Activated CD8-positive, alpha-beta memory T cell treated with anti-CD3 and anti-CD28 coated beads, Interleukin-2, amount 50 U/mL, for 24 hours (primary cell): Measurements from ENCODE around the gene FBXO44.
A peak's percentile ranks its signal among the peaks of the same experiment; 100 is the strongest.

ENCODE experiments used
- DNase-seq: peaks from one replicate; pipeline ENCODE4 v3.0.0-alpha.2; 2020; ENCODE audit errors: extremely low read depth

Gene FBXO44

GRCh38 chr1:11690397-11691301, 36.0 kb downstream of the FBXO44 start:
- no peak for DNase-seq

- no peak for DNase-seq
Measured at GRCh38 chr1:11691302-11691914, 36.7 kb downstream of the FBXO44 start, which contains the start of gene DRAXIN. DRAXIN (plus strand) TSS chr1:11691710; CDS start chr1:11706259, 14,549 bp downstream.

- DNase-seq = no peak
Measured at GRCh38 chr1:11691928-11692711, 37.4 kb downstream of the FBXO44 start.

DNA sequence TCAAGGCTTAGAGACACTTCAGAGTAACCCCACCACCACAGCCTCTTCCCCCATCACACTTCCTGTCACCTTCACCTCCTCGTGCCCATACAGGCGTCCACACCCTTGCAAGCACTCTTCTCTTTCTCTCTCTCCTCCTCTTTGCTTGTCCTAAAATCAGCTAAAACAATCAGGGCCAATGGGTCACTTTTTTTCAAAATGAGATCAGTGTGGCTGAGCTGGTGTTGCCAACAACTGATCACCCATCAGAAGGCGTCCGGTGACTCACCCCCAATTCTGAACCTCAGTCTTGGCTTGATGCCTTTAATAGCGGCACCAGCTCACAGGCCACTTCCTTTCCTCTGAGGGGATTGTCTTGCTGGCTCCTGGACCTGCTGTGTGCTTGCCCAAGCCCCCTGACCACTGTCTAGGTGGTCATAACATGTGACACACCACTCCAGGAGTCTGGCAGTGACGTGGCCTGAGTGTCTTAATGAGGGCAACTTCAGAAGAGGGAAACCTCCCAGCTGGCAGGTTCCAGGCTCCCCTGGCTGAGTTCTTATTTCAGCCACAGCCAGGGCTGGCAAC, 38.4 kb downstream of the FBXO44 start:
- DNase-seq = peak; percentile 34

GRCh38 chr1:11693917-11694316, 39.2 kb downstream of the FBXO44 start:
- DNase-seq = no peak

GRCh38 chr1:11695861-11696260, 41.2 kb downstream of the FBXO44 start:
- no peak for DNase-seq

- DNase-seq = no peak
Measured at GRCh38 chr1:11697188-11697892, 42.7 kb downstream of the FBXO44 start.

DNA sequence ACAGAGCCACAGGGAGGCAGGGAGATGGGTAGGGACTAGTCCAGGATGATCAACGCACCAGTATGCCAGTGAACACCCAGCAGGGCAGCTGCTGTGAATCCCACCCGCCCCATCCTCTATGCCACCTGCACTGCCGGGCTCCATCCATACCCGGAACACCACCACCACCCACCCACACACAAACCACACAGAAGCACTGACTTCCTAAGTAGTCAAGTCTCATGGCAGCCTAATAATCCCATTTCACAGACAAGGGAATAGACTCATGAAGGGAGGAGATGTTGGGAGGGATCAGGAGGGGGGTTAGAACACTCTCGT, 43.2 kb downstream of the FBXO44 start:
- no peak for DNase-seq

- DNase-seq = no peak
Measured at GRCh38 chr1:11700601-11701467, 46.2 kb downstream of the FBXO44 start.

- no peak for DNase-seq
Measured at GRCh38 chr1:11701551-11701961, 46.9 kb downstream of the FBXO44 start.

GRCh38 chr1:11701981-11702803, 47.5 kb downstream of the FBXO44 start:
- no peak for DNase-seq

GRCh38 chr1:11703357-11704193, 48.9 kb downstream of the FBXO44 start:
- DNase-seq = no peak

DNA sequence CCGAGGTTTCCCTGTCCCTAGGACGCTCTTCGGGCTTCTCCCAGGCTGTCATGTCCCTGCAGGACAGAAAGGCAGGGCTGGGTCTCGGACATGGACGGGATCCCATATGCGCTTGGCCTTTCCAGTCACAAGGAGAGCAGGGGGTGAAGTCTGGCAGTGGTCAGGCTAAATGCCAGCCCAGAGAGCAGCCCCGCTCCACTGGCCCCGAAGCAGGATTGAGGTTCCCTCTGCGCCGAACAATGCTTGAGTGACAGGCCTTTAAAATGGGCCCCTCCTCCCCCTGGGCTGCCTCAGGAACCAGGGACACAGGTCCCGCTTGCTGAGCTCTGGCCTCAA, 49.5 kb downstream of the FBXO44 start:
- DNase-seq = no peak

GRCh38 chr1:11704691-11705475, 50.2 kb downstream of the FBXO44 start:
- DNase-seq = no peak

- no peak for DNase-seq
Measured at GRCh38 chr1:11705596-11705995, 50.9 kb downstream of the FBXO44 start.

DNA sequence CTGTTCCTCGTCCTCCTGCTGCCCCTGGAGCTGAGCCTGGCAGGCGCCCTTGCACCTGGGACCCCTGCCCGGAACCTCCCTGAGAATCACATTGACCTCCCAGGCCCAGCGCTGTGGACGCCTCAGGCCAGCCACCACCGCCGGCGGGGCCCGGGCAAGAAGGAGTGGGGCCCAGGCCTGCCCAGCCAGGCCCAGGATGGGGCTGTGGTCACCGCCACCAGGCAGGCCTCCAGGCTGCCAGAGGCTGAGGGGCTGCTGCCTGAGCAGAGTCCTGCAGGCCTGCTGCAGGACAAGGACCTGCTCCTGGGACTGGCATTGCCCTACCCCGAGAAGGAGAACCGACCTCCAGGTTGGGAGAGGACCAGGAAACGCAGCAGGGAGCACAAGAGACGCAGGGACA, 51.6 kb downstream of the FBXO44 start:
- no peak for DNase-seq

DNA sequence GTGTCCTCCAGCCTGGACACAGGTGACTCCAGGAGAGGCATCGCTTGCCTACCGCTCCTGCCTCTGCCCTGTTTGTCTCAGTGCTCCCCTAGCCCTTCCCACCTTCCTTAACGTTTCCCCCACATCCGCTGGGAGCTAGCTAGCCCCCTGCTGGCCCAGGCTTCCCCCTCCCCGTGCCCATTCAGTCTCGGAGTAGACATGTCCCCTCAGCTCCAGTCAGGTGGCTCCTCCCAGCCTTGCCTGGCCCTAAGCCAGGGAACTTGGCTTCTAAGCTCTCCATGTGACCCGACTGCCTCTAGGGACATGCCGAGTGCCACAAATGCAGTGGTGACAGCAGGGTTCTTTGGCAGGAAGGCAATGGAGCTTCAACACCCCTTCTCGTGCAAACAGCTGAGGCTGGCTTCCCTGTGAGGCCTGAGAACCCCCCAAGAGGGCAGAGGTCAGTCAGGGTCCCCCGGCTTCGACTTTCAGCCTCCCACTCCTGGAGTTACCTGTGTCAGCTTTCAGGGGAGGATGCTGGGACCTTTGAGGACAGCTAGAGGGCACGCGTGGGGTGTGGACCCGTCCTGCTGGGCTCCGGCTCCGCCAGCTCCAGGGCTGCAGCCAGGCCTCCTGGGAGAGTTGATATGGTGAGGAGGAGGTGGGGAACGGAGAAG, 53.1 kb downstream of the FBXO44 start:
- no peak for DNase-seq
